Anterior cingulate cortex (tissue), 58 donors: ENCODE results near the gene PPP2R2C.

Source experiments
- DNase-seq, 58 donors: peaks; one replicate each; lab custom pipeline; 2025; lab: John Stamatoyannopoulos, UW

PPP2R2C gene

DNA sequence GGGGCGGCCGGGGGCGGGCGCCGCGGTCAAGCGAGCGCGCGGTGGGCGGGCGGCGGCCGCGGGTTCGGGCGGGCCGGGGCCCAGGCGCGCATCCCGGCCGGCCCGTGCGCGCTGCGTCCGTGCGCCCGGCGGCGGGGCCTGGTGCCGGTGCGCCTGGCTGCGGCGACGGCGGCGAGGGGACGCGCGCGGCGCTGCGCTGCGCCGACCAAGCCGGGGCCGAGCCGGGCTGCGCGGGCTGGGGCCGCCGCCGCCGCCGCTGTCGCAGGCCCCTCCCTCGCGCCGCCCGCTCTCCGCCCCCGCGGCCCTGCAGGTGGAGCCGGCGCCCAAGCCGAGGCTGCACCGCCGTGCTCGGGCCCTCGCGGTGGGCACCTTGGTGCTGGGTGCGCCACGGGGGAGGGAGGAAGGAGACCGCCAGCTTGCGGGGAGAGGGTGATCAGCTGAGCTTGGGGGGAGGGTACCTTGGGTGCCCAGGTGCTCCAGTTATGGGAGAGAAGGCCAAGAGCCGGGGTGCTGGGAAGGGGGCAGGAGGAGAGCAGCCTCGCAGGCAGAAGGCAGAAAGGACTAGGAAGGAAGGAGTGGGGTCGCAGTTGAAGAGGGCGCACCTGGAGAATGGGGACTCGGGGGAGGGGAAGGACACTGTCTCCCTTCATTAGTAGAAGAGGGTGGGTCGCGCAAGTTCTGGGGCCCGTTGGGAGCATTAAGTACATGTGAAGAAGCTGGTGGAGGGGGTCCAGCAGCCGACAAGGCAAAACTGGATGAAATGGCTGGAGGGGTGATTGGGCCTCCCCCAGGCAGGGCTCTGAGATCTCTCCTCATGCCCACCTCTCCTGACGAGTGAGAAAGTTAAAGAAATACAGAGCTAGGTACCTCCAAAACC, at the start of gene PPP2R2C:
Gene PPP2R2C, minus strand, starts transcription at position 228 of the 877 bp plus-strand sequence. CDS start 385 bp downstream, outside the sequence.
- DNase-seq = peak in 4 of 58 donors; percentile 21 to 42 (median 38)

DNA sequence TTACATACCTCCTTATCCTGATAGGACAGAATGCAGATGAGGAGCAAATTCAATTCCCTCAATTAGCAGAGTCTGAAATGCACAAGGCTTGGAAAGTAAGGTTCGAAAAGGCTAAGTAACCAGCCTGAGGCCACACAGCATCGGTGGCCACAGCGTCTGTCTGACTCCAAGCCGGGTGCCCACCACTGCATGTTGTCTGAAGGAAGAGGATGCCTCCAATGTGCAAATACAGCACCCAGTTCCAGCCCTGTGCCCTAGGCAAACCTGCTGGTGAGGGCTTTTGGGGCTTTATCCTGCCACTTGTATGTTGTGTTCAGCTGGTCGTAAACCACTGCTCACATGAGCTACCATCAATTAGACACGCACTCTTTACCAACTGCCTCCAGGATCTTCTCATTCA, 48.6 kb upstream of the PPP2R2C start:
- no peak for DNase-seq

DNA sequence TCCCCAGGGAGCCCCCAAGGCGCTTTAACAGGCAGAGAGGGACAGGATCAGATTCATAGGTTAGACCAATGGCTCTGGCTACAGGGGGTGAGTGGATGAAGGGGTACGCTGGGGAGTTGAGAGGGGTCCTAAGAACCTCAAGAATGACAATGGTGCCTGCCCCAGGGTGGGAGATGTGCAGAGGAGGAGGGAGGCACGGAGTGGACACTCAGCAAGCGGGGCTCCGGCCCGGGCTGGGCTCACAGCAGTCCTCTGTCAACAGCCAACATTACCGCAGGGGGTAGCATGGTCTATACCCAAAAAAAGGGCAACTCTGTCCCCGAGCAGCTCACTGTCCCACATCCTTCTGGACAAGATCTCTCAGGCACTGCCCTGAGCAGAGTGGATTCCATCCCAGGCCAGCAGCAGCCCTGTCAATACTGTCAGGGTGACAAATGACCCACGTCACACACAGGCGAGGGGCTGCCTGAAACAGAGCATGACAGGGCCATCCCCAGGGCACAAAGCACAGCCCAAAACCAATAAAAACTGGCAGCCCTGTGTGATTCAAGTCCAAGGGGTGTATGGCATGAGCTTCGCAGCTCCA, 47.7 kb upstream of the PPP2R2C start:
- DNase-seq = no peak

DNA sequence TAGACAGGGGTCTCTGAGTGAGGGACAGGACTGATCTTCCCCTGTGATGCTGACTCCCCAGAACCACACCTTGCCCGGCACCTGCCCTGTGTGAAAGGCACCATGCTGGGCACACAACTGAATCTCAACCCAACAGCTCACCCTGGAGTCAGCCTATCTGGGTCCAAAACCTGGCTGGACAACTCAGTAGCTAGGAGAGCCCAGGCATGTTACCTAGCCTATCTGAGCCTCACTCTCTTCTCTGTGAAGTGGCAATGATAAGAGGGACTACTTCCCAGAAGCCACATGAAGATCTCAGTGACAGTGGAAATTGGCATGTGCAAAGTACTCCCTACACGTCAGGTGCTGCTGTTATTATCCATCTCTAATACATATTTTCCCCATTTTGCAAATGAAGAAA, 44.8 kb upstream of the PPP2R2C start:
- DNase-seq = no peak

DNA sequence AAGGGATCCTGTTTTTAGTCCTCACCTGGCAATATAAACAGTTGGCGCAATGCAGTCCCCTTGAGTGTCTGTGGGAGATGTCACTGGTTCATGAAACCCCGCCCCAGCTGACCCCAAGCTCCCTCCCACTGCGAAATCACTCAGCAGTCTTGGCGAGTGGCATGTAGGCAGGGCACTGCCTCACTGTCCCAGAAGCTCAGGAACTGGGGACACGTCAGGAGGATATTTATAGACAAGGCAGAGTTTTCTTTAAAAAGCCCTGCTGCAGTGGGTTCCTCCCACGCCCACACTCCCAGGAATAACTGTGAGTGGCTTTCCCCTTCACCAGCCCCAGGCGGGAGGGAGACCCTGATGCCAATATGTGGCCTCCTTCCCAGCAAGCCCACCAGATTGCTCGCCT, 44.3 kb upstream of the PPP2R2C start:
- DNase-seq = peak in 17 of 58 donors; percentile 15 to 62 (median 30)

DNA sequence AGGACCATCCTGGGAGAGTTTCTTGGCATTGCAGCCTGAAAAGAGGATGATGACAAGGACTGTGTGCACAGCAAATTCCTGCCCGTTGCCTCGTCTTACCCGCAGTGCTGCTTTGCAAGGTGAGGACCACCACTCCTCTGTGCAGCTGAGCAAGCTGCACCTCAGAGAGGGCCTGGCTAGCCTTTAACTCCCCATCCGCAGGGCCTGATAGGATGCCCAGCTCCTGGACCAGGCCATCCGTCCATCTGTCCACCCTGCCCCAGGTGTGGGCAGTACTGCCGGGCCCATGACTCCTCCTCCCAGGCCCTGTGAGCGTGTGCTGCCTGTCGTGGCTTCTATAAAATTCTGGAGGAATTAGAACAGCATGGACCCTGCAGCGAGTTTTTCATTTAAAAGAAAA, 43.9 kb upstream of the PPP2R2C start:
- DNase-seq = no peak

DNA sequence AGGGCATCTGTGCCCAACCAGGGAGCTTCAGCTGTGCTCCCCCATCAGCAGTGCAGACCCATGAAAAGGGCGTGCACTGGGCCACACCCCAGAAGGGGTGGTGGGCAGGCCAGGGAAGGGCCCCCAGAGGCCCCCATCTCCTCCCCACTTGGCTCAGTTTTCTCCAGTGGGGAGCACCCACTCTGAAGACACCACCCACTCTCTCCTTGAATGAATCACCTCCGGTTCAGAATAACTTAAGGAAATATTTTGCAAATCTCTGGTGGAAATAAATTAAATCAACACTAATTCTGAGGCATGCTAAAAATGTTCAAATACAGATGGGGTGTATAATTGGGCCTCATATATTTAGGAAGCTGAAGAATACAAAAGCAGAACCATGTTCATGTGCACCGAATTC, 41.3 kb upstream of the PPP2R2C start:
- DNase-seq = no peak

DNA sequence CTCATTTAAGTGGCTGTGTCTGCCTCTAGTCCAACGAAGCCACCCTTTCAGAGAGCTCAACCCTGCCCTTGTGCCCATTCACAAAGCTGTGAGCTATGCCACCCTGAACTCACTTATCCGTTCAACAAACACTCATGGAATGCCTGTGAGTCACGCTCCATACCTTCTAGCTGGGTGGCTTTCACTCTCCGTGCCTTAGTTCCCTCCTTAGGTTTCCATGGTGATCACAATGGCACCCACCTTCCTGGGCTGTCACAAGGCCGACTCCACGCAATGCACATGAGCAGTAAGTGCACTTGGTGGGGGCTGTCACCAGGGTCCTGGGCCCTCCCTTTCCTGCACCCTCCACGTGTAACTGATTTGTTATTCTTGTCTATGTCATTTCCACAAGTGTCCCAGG, 37.2 kb upstream of the PPP2R2C start:
- DNase-seq = no peak

DNA sequence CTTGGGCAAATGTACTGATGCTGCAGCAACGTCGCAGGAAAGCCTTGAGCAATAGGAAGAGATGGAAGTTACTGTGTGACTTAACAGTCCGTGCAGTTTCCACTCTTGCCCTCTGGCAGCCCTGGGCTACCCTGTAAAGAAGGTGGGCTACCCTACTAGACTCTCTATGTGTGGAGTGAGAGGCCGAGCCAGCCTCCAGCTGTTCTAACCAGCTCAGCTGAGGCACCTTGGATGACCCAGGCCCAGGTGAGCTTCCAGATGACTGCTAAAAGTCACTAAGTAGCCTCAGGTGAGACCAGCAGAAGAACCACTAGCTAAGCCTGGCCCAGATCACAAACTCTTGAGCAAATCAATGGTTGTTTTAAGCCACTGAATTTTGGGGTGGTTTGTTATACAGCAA, 34.9 kb upstream of the PPP2R2C start:
- DNase-seq = no peak

DNA sequence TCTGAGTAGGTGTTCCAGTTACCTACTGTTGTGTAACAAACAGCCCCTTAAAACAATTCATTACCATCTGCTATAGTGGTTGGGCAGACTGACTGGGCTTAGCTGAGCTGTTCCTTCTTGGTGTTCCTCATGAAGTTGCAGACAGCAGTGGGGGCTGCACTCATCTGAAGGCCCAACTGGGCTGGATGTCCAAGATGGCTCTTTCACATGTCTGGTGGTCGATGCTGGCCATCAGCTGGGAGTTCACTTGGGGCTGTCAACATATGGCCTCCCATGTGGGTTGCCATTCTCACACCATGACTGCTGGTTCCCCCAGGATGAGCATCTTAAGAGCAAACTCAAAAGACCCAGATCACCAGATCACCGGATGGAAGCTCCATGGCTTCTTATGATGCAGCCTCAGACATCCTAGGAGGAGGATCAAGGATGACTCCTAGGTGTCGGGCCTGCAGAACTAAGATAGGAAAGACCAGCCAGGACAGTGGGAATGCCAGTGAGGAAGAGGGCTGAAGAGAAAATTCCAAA, 34.3 kb upstream of the PPP2R2C start:
- DNase-seq = no peak

DNA sequence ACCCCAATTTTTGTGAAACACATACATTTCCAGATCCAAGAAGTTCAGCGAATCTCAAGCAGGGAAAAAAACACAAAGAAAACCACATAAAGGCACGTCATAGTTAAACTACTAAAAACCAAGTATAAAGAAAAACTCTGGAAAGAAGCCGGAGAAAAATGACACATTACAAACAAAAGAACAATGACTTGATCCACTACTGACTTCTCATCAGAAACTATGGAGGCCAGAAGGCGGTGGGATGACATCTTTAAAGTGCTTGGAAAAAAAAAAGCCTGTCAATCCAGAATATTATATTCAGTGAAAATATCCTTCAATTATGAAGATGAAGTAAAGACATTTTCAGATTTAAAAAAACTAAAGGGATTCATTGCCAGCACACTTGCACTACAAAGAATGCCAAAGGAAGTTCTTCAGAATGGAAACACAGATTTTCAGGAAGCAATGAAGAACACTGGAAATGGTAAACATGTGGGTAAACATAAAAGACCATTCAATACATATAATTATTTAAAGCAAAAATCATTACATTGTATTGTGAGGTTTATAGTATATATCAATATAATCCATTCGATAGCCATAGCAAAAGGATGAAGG, 32.6 kb upstream of the PPP2R2C start:
- no peak for DNase-seq

DNA sequence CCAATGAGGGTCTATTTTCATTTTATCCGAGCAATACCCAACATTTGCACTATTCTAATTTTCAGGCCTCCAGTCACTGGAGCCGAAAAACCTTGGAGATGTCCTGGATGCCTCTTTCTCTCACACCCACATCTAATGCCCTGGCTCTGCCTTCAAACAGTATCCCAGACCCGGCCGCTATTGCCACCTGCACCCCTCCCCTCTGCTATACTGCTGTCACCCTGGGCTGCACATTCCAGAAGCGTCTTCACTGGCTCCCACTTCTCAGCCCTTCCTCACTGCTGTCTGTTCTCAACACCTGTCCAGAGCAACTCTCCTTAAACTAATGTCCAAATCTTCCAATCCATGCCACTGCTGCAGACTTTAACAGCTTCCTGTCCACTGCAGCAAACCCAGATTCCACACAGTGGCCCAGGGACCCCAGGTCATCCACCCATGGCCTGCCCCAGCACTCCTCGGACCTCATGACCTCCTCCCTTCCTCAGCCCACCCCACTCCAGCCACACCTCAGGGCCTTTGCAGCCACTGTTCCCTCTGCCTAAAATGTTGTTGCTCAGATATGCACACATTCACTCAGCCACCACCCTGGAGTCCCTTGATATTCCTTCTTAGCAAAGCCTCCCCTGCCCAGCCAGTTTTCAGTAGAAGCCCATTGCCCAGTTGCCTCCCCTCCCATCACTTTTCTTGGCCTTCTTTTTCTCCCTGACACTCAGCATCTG, 30.5 kb upstream of the PPP2R2C start:
- no peak for DNase-seq

DNA sequence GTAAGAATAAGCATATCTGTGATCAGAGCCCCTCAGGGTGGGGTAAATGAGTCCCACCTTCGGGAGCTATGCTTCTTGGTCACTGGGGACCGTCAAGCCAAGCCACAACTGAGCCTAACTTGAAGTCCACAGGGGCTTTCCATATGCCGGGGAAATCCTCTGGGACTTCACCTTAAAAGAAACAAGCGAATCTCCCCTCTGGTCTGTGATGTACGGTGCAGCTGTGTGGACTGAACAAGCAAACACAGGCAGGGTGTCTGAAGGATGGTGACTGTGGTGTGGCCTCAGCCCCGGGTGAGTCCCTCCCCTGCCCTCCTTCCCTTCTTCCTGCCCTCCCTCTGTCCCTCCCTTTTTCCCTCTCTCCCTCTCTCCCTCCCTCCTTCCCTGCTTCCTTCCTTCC, 29.7 kb upstream of the PPP2R2C start:
- DNase-seq = no peak

DNA sequence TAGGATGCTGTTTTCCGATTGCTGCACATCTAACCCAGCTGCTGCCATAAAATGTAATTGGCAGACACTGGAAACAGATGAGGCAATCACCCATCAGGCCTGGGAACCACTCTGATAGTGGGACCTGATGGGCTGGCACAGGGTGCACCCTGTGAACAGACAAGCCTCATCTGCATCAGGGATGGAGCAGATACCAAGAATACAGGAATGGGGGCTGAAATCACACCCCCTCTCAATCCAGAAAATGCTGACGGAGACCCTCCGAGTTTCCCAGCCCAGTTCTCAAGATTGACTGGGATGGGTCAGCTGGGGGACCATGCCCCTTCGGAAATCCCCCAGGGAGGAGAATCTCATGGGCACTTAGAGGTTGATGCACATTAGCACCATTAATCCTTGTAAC, 28.8 kb upstream of the PPP2R2C start:
- DNase-seq = no peak

DNA sequence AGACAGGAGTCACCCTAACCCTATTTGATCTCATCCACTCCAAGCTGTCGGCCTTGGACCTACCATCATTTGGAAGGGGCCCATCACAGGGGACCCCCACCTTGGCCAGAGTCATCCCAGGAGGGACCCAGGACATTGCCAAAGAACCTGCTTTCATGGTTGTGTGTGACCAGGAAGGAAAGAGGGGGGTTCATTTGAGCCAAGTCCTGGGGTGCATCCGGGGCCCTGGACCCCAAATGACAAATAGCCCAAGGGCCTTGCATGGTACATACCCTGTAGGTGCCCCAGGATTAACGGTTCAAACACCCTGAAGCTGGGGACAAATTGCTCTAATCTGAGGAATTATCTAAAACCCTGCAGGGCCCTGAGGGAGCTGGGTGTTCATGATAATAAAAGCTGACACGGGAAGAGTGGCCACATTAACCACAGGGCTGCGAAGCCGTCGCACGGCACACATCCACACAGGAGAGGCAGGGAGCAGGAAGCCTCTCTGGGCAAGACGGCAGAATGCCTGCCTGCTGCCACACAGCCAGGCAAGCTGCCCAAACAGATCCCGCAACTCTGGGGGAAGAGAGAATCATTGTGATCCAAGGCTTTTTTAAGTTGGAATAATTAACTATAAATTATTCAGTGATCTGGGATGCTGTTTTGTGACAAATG, 28.2 kb upstream of the PPP2R2C start:
- DNase-seq = peak in 15 of 58 donors; percentile 9 to 63 (median 37)

DNA sequence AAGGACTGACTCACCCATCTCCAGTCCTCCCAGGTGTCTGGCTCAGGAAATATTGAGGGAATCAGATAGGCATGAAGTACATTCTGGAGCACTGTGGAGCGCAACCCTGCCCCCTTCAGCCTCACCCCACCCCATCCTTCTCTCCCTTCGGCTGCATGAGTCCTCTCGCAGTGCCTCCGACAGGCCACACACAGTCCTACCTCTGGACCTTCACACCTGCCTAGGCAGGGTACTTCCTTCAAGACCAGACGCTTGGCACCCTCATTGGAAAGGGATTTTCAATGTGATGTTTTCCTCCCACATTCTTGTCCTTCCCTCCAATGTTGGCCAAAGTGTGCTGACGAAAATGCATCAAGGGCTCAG, 26.8 kb upstream of the PPP2R2C start:
- no peak for DNase-seq

DNA sequence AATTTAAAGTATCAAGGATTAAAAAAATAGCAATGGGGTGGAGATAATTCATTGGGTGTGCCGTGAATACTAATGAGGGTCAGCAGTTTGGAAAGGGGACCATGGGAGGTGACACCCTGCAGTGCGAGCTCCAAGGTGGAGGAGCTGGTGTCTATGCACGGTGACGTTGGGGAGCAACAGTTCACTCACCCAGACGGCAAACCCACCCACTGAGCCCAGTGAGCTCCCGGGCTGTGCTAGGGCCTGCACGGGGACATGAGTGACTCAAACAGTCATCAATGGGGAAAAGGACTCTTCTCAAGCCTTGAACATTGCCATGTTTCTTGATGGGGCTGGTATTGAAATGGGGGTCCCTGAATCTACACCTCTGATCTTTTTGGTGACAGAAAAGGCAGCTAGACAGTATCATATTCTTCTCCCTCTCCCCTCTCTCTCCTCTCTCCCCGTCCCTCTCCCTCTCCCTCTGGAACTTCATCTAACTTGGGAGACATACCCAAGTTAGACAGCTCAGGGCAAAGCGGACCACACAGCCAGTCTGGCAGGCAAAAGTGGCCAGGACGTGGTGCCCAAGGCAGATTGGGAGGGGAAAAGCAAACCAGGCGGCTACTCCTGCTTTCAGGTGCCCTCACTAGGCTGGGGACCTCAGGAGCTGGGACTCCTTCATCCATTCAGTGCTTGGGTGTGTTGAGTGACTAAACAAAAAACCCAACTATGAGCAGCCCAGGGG, 26.3 kb upstream of the PPP2R2C start:
- DNase-seq = no peak

DNA sequence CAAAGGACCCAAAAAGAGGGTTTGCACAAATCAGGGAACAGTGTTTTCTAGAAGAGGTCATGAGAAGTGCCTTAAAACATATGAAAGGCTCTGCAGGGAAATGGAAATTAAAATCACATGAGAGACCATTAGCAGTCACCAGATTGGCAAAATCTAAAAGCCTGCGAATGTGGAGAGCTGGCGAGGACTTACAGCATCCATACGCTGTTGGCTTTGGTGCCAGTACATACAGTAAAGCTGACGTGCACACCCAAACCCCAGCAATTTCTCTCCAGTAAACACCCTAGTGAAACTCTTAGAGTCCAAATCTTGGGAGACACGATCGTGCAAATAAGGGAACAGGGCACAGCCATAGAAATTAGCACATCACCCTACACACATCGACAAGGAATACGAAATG, 25.4 kb upstream of the PPP2R2C start:
- peak in 2 of 58 donors; percentile 7 to 16 for DNase-seq

DNA sequence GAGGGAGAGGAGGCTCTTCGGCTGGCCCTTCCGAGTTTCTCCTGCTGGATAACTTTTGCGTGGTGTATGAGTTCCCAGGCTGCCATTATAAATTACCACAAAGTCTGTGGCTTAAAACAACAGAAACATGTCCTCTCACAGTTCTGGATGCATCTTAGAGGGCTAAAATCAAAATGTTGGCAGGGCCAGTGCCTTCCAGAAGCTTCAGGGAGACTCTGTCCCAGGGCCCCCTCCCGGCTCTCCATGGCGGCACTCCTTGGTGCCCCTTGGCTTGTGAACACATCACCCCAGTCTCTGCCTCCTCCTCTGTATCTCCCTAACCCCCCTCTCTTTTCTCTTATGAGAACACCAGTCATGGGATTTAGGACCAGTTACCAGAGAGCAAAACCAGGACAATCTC, 23.3 kb upstream of the PPP2R2C start:
- DNase-seq = no peak

DNA sequence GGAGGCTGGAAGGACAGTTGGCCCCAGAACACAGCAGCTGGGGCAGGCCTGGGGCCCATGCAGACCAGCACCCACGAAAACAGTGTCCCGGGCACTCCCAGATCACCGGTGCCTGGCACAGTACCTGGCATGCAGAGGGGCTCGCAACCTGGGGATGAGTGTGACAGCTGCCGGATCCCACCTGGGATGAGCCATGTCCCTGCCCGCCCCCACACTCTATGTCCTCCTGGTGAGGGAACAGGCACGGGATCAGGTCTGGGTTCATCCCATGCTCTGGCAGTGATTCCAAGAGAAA, 22.8 kb upstream of the PPP2R2C start:
- DNase-seq = no peak
